H9 (cell line): ENCODE results near the gene TMEM30B. TPM values are rescaled to one million over a fixed set of nuclear protein-coding genes. Genes with fewer than 3 reads are reported as not detected.
A peak's percentile ranks its signal among the peaks of the same experiment; 100 is the strongest.

Experiments used
- DNase-seq: peaks from one replicate; pipeline ENCODE4 v3.0.0-alpha.2; 2017
- H2AFZ ChIP-seq: one replicate; pipeline ENCODE4 v1.6.1; 2013; ENCODE audit warnings: mild to moderate bottlenecking, low read length, control low read depth, moderate library complexity
- H2AK5ac ChIP-seq: 2 replicates; pipeline ENCODE4 v1.6.1; 2013; ENCODE audit warnings: low read length, control low read depth, mixed read lengths; ENCODE audit not compliant: insufficient read length
- H2BK120ac ChIP-seq: one replicate; pipeline ENCODE4 v1.6.1; 2013; ENCODE audit warnings: low read depth, mild to moderate bottlenecking, low read length, control low read depth, inconsistent platforms; ENCODE audit not compliant: poor library complexity, severe bottlenecking
- H2BK12ac ChIP-seq: 2 replicates; pipeline ENCODE4 v1.6.1; 2013; ENCODE audit warnings: low read length, control low read depth, mixed read lengths, low read depth; ENCODE audit not compliant: insufficient read length
- H2BK15ac ChIP-seq: 2 replicates; pipeline ENCODE4 v1.6.1; 2013; ENCODE audit warnings: low read depth, low read length, control low read depth
- H2BK20ac ChIP-seq: one replicate; pipeline ENCODE4 v1.6.1; 2013; ENCODE audit warnings: low read depth, mild to moderate bottlenecking, low read length, control low read depth, inconsistent platforms; ENCODE audit not compliant: poor library complexity, severe bottlenecking
- H2BK5ac ChIP-seq: 2 replicates; pipeline ENCODE4 v1.6.1; 2013; ENCODE audit warnings: low read length, control low read depth, mixed read lengths; ENCODE audit not compliant: insufficient read length
- H3K14ac ChIP-seq: 2 replicates; pipeline ENCODE4 v1.6.1; 2013; ENCODE audit warnings: low read length, control low read depth; ENCODE audit not compliant: insufficient read depth
- H3K18ac ChIP-seq: 2 replicates; pipeline ENCODE4 v1.6.1; 2013; ENCODE audit warnings: low read depth, mild to moderate bottlenecking, mixed read lengths, low read length, control low read depth; ENCODE audit not compliant: insufficient read length
- H3K23ac ChIP-seq: 2 replicates; pipeline ENCODE4 v1.6.1; 2013; ENCODE audit warnings: low read length, control low read depth, mixed read lengths, low read depth; ENCODE audit not compliant: insufficient read length
- H3K23me2 ChIP-seq: 2 replicates; pipeline ENCODE4 v1.6.1; 2013; ENCODE audit warnings: low read depth, mild to moderate bottlenecking, mixed read lengths, low read length, control low read depth; ENCODE audit not compliant: insufficient read length, poor library complexity, severe bottlenecking
- H3K27ac ChIP-seq: 2 replicates; pipeline ENCODE4 v1.5.1; 2013; ENCODE audit warnings: low read length, control low read depth, mixed read lengths, low read depth; ENCODE audit not compliant: insufficient read length
- H3K27me3 ChIP-seq: 2 replicates; pipeline ENCODE4 v1.6.1; 2013; ENCODE audit warnings: low read length, control low read depth, inconsistent platforms; ENCODE audit not compliant: insufficient read depth
- H3K4ac ChIP-seq: 2 replicates; pipeline ENCODE4 v1.6.1; 2013; ENCODE audit warnings: low read depth, mild to moderate bottlenecking, control low read depth, inconsistent platforms, low read length, moderate library complexity
- H3K4me1 ChIP-seq: 2 replicates; pipeline ENCODE4 v1.6.1; 2013; ENCODE audit warnings: low read length, control low read depth, inconsistent platforms; ENCODE audit not compliant: insufficient read depth
- H3K4me2 ChIP-seq: 2 replicates; pipeline ENCODE4 v1.6.1; 2013; ENCODE audit warnings: low read length, control low read depth, mixed read lengths; ENCODE audit not compliant: insufficient read length, insufficient read depth
- H3K56ac ChIP-seq: 2 replicates; pipeline ENCODE4 v1.6.1; 2013; ENCODE audit warnings: low read depth, mild to moderate bottlenecking, mixed read lengths, low read length, control low read depth; ENCODE audit not compliant: insufficient read length
- H3K79me1 ChIP-seq: 2 replicates; pipeline ENCODE4 v1.6.1; 2013; ENCODE audit warnings: low read depth, mild to moderate bottlenecking, moderate library complexity, low read length, control low read depth, inconsistent platforms; ENCODE audit not compliant: insufficient read depth, poor library complexity, severe bottlenecking
- H3K79me2 ChIP-seq: 2 replicates; pipeline ENCODE4 v1.6.1; 2013; ENCODE audit warnings: low read length, control low read depth, inconsistent platforms; ENCODE audit not compliant: insufficient read depth
- H3K9ac ChIP-seq: 2 replicates; pipeline ENCODE4 v1.6.1; 2013; ENCODE audit warnings: low read length, control low read depth, mixed read lengths; ENCODE audit not compliant: insufficient read length; ENCODE audit errors: extremely low read depth
- H3K9me3 ChIP-seq: one replicate; pipeline ENCODE4 v1.6.1; 2013; ENCODE audit warnings: low read depth, low read length, inconsistent platforms; ENCODE audit not compliant: control insufficient read depth
- H3T11ph ChIP-seq: one replicate; pipeline ENCODE4 v1.6.1; 2013; ENCODE audit warnings: mild to moderate bottlenecking, low read length, control low read depth, inconsistent platforms
- H4K20me1 ChIP-seq: one replicate; pipeline ENCODE4 v1.6.1; 2013; ENCODE audit not compliant: control insufficient read depth, insufficient read length, insufficient read depth
- H4K5ac ChIP-seq: 2 replicates; pipeline ENCODE4 v1.6.1; 2013; ENCODE audit warnings: low read depth, mild to moderate bottlenecking, mixed read lengths, low read length, control low read depth; ENCODE audit not compliant: insufficient read length
- H4K8ac ChIP-seq: replicated peaks from 2 replicates; pipeline ENCODE4 v1.6.1; 2013; ENCODE audit warnings: low read length, control low read depth, mixed read lengths, low read depth; ENCODE audit not compliant: insufficient read length
- H4K91ac ChIP-seq: 2 replicates; pipeline ENCODE4 v1.6.1; 2013; ENCODE audit warnings: low read depth, mild to moderate bottlenecking, moderate library complexity, mixed read lengths, low read length, control low read depth; ENCODE audit not compliant: insufficient read length
- H3K27ac Mint-ChIP-seq, 3 experiments: 2 replicates in 2 of 3; 3 replicates in 1 of 3; pipeline ENCODE4 v1.8.0; 2020 to 2021; ENCODE audit warnings: mixed read lengths in 3 of 3, mild to moderate bottlenecking in 1 of 3, moderate library complexity in 1 of 3
- H3K27me3 Mint-ChIP-seq: 2 replicates; pipeline ENCODE4 v1.8.0; 2021; ENCODE audit warnings: low read depth, mild to moderate bottlenecking, moderate library complexity, mixed read lengths
- H3K36me3 Mint-ChIP-seq, 3 experiments: 2 replicates in 2 of 3; 3 replicates in 1 of 3; pipeline ENCODE4 v1.8.0; 2020 to 2021; ENCODE audit warnings: low read depth in 3 of 3, mixed read lengths in 3 of 3; ENCODE audit not compliant: insufficient read depth in 1 of 3
- H3K4me1 Mint-ChIP-seq, 2 experiments: 2 replicates each; pipeline ENCODE4 v1.8.0; 2020; ENCODE audit warnings: mixed read lengths in 2 of 2
- H3K4me3 Mint-ChIP-seq, 2 experiments: 2 replicates in 1 of 2; 3 replicates in 1 of 2; pipeline ENCODE4 v1.8.0; 2020 to 2021; ENCODE audit warnings: mild to moderate bottlenecking in 2 of 2, mixed read lengths in 2 of 2, moderate library complexity in 1 of 2
- H3K9me3 Mint-ChIP-seq, 2 experiments: 2 replicates in 1 of 2; 3 replicates in 1 of 2; pipeline ENCODE4 v1.8.0; 2020; ENCODE audit warnings: mild to moderate bottlenecking in 2 of 2, mixed read lengths in 2 of 2, moderate library complexity in 1 of 2
- WGBS: extraction: QIAGEN DNeasy Blood & Tissue Kit; methylation state at CpG from one replicate; pipeline ENCODE4 v1.1.7; 2013; ENCODE audit warnings: missing lambda C conversion rate, low lambda C conversion rate, mixed read lengths; ENCODE audit not compliant: insufficient read length; ENCODE audit errors: extremely low coverage; 5-methylcytosine and 5-hydroxymethylcytosine counted together
- total RNA-seq: library from RNA; stranded (reverse); gene quantifications from 2 replicates; pipeline ENCODE4 v1.2.1, GENCODE V29; 2021
- TF ChIP-seq, protein P1 (sequence below): fragments of 200-600 bp; sonication (generic); conservative IDR thresholded peaks from 3 replicates; pipeline ENCODE4 v1.8.0; 2021; ENCODE audit warnings: antibody characterized with exemption, mild to moderate bottlenecking

Gene TMEM30B
- total RNA-seq, 1 experiment from 2014 or later, result 12.2 TPM

- H3K4me3 Mint-ChIP-seq, result no peak overlapping the region
Measured at GRCh38 chr14:61254808-61255526, 26.2 kb downstream of the TMEM30B start.

More at GRCh38 chr14:61254808-61255526, 26.2 kb downstream of the TMEM30B start:
- Histone ChIP-seq H2BK5ac (no peak overlapping the region), H3K79me1 (no peaks in the 10 kb centered on the region), H4K8ac (no peak overlapping the region), H3K27me3 (peaks cover 2% of the 10 kb centered on the region; the same call in 1 of the 2 replicates), H3K18ac (no peak overlapping the region), H3K4me2 (no peak overlapping the region), H2BK15ac (no peak overlapping the region), H3K27ac (no peak overlapping the region), H3K9ac (no peak overlapping the region), H2BK12ac (no peak overlapping the region), H3T11ph (no peak overlapping the region), H4K91ac (no peak overlapping the region), H2AFZ (no peak overlapping the region), H4K20me1 (no peaks in the 10 kb centered on the region), H3K14ac (no peak overlapping the region), H2AK5ac (no peak overlapping the region), H3K4ac (no peak overlapping the region), H3K4me1 (no peaks in the 10 kb centered on the region; the same call in 1 of the 2 replicates), H3K79me2 (no peaks in the 10 kb centered on the region), H2BK20ac (no peak overlapping the region), H3K23ac (no peak overlapping the region), H4K5ac (no peak overlapping the region), H3K23me2 (no peaks in the 10 kb centered on the region), H2BK120ac (no peak overlapping the region), H3K56ac (no peak overlapping the region), H3K9me3 (no peaks in the 10 kb centered on the region)
- peak; percentile 72 for DNase-seq
- H3K9me3 Mint-ChIP-seq, result no peaks in the 10 kb centered on the region
- TF ChIP-seq, protein P1, sequence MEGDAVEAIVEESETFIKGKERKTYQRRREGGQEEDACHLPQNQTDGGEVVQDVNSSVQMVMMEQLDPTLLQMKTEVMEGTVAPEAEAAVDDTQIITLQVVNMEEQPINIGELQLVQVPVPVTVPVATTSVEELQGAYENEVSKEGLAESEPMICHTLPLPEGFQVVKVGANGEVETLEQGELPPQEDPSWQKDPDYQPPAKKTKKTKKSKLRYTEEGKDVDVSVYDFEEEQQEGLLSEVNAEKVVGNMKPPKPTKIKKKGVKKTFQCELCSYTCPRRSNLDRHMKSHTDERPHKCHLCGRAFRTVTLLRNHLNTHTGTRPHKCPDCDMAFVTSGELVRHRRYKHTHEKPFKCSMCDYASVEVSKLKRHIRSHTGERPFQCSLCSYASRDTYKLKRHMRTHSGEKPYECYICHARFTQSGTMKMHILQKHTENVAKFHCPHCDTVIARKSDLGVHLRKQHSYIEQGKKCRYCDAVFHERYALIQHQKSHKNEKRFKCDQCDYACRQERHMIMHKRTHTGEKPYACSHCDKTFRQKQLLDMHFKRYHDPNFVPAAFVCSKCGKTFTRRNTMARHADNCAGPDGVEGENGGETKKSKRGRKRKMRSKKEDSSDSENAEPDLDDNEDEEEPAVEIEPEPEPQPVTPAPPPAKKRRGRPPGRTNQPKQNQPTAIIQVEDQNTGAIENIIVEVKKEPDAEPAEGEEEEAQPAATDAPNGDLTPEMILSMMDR, result 0 out of 3 replicates have a peak, but pooled peaks have one; percentile 16
- WGBS, result no CpG with 5 or more reads among the region's 8 CpGs
- H3K27me3 Mint-ChIP-seq, result peaks cover 50% of the 10 kb centered on the region
- H3K27ac Mint-ChIP-seq, result peak overlapping the region in 1 of 3 experiments; percentile 24; a peak in 1 of 7 replicates
- H3K36me3 Mint-ChIP-seq, result no peaks in the 10 kb centered on the region
- peaks cover 14 to 17% of the 10 kb centered on the region in 2 experiments for H3K4me1 Mint-ChIP-seq
